Caco-2 (cell line): ENCODE data around the gene CADM4. TPM values are rescaled to one million over a fixed set of nuclear protein-coding genes. Genes with fewer than 3 reads are reported as not detected.

ENCODE experiments used
- Bru-seq: library from RNA; stranded (reverse); fragments of 400-500 nt; gene quantifications from one replicate; lab custom pipeline; 2021; lab: Mats Ljungman, UMichigan
- BruChase-seq, 2 experiments: library from RNA; stranded (reverse); fragments of 400-500 nt; gene quantifications; one replicate each; lab custom pipeline; 2021; lab: Mats Ljungman, UMichigan
- BruUV-seq: library from RNA; stranded (reverse); fragments of 400-500 nt; replicated peaks from 2 replicates; lab custom pipeline; 2021; lab: Mats Ljungman, UMichigan
- CTCF ChIA-PET: fragments of 300-600 bp; sonication (Branson Sonifier 250); formaldehyde crosslinking; loops from one replicate; lab custom pipeline; 2022; ENCODE audit warnings: antibody characterized with exemption; lab: Charles Lee
- POLR2A ChIA-PET: fragments of 300-600 bp; sonication (Branson Sonifier 250); formaldehyde crosslinking; loops from one replicate; lab custom pipeline; 2022; ENCODE audit warnings: antibody characterized with exemption; lab: Charles Lee
- DNase-seq, 2 experiments: peaks; one replicate each; pipeline versions ENCODE4 v3.0.0 to v3.0.0-alpha.2; 2020 to 2022
- H3K27me3 ChIP-seq: replicated peaks from 2 replicates; pipeline ENCODE4 v1.6.0; 2011; ENCODE audit warnings: low read length; ENCODE audit not compliant: control insufficient read depth, insufficient read depth
- H3K36me3 ChIP-seq: 2 replicates; pipeline ENCODE4 v1.5.1; 2011; ENCODE audit warnings: low read length; ENCODE audit not compliant: control insufficient read depth, insufficient read depth
- H3K4me1 ChIP-seq: fragments of 250-450 bp; sonication (Bioruptor Pico); 2 replicates; pipeline ENCODE4 v1.5.1; 2020; ENCODE audit warnings: mild to moderate bottlenecking
- H3K4me3 ChIP-seq: 2 replicates; pipeline ENCODE4 v1.5.1; 2011; ENCODE audit warnings: low read depth, mild to moderate bottlenecking, control low read depth, low read length
- H3K9me3 ChIP-seq: fragments of 250-450 bp; sonication (Bioruptor Pico); 2 replicates; pipeline ENCODE4 v1.5.1; 2020; ENCODE audit warnings: mild to moderate bottlenecking, moderate library complexity
- H3K27ac Mint-ChIP-seq: one replicate; pipeline ENCODE4 v1.8.0; 2022; ENCODE audit warnings: mixed read lengths; ENCODE audit not compliant: unreplicated experiment
- H3K27me3 Mint-ChIP-seq: one replicate; pipeline ENCODE4 v1.8.0; 2022; ENCODE audit warnings: mixed read lengths; ENCODE audit not compliant: insufficient read depth, unreplicated experiment
- H3K36me3 Mint-ChIP-seq: one replicate; pipeline ENCODE4 v1.8.0; 2022; ENCODE audit warnings: mild to moderate bottlenecking, mixed read lengths; ENCODE audit not compliant: insufficient read depth, unreplicated experiment
- H3K4me1 Mint-ChIP-seq: one replicate; pipeline ENCODE4 v1.8.0; 2022; ENCODE audit warnings: low read depth, mixed read lengths; ENCODE audit not compliant: unreplicated experiment
- H3K4me3 Mint-ChIP-seq: one replicate; pipeline ENCODE4 v1.8.0; 2022; ENCODE audit warnings: mild to moderate bottlenecking, moderate library complexity, mixed read lengths; ENCODE audit not compliant: unreplicated experiment
- H3K9me3 Mint-ChIP-seq: one replicate; pipeline ENCODE4 v1.8.0; 2022; ENCODE audit warnings: mixed read lengths; ENCODE audit not compliant: unreplicated experiment
- intact Hi-C: fragments of 100-400 bp; cut with micrococcal nuclease; formaldehyde crosslinking; loops from one replicate; pipeline ENCODE4 v1.10.0; 2022; ENCODE audit not compliant: unreplicated experiment
- long read RNA-seq: library from polyadenylated mRNA; stranded (forward); transcript quantifications from one replicate; pipeline ENCODE4 v2.0.0, GENCODE V29; 2022
- total RNA-seq: library from RNA; stranded (reverse); gene quantifications from 2 replicates; pipeline ENCODE4 v1.2.3, GENCODE V29; 2022
- TF ChIP-seq, protein P1 (sequence below), 2 experiments: fragments of 200-600 bp in 1 of 2; IDR thresholded peaks; 1 replicate in 1 of 2; 2 replicates in 1 of 2; pipeline versions ENCODE4 v1.5.1 to v1.8.0; 2011 to 2022; ENCODE audit warnings: antibody characterized with exemption in 1 of 2, control low read depth in 1 of 2, inconsistent platforms in 1 of 2, low read depth in 1 of 2, low read length in 1 of 2, mild to moderate bottlenecking in 1 of 2, moderate library complexity in 1 of 2; ENCODE audit not compliant: insufficient read depth in 1 of 2, severe bottlenecking in 1 of 2, unreplicated experiment in 1 of 2

Gene CADM4, protein sequence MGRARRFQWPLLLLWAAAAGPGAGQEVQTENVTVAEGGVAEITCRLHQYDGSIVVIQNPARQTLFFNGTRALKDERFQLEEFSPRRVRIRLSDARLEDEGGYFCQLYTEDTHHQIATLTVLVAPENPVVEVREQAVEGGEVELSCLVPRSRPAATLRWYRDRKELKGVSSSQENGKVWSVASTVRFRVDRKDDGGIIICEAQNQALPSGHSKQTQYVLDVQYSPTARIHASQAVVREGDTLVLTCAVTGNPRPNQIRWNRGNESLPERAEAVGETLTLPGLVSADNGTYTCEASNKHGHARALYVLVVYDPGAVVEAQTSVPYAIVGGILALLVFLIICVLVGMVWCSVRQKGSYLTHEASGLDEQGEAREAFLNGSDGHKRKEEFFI
- total RNA-seq (10.4 and 13.2 TPM in 2 replicates), Bru-seq, nascent RNA (percentile 46 among the genes with signal in this experiment), BruChase-seq, experiment 1, labeled RNA remaining after a 2-hour chase (percentile 45 among the genes with signal in this experiment), BruChase-seq, experiment 2, labeled RNA remaining after a 6-hour chase (percentile 50 among the genes with signal in this experiment)
- long read RNA-seq, partial matches to known transcripts, result 1 of 3 reads
- long read RNA-seq, other reads (novel, unspliced or antisense), result 2 of 3 reads

DNA sequence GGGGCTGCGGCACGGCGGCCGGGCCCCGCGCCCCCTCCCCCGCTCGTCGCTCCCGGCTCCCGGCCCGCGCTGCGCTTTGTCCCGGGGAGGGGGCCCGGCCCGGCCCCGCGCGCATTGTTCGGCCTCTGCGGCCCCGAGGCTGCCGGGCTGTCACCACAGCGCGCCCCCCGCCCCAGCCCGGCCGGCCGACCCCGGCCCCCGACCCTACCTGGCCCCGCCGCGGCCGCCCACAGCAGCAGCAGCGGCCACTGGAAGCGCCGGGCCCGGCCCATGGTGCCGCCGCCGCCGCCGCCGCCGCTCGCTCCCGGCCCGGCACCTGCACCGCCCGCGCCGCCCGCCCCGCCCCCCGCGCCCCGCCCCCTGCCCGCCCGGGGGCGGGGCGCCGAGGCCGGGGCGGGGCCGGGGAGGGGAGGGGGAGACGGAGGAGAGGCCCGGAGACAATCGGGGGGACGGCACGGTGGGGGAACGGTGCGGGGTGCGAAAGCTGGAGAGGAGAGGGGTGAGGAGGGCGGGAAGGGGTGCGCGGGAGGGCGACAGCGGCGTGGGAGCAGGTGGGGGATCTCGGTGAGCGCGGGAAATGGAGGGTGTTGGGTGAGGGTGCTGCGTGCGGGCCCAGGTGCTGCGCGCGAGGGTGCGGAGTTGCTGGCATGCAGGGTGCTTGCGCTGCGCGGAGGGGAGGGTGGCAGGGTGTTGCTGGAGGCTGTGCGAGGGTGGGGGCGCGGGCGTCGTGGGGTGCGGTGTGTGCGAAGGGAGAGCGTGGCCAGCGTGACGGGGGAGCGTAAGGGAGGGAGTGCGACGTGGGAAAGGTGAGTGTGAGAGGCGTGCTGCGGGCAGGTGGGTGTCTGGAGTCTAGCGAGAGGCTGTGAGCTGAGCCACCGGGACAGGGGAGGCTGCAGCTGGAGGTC lies at the start of gene CADM4:
Gene CADM4, minus strand, starts transcription at position 332 of the 905 bp plus-strand sequence. Its CDS starts 60 bp downstream, at position 272.
- H3K27ac Mint-ChIP-seq, result peak within 1 kb of the TSS; percentile 49
- peak within 1 kb of the TSS; percentile 78 for H3K4me3 ChIP-seq
- peaks cover 19% of the 10 kb centered on the region for H3K4me1 Mint-ChIP-seq
- peaks cover 5% of the 10 kb centered on the region for H3K9me3 Mint-ChIP-seq
- ChIA-PET POLR2A (no interaction called here), CTCF (no interaction called here)
- H3K36me3 Mint-ChIP-seq, result peaks cover 6% of the 10 kb centered on the region
- peaks cover 17% of the 10 kb centered on the region; the same call in 1 of the 2 replicates for H3K4me1 ChIP-seq
- H3K4me3 Mint-ChIP-seq, result peak within 1 kb of the TSS; percentile 94
- DNase-seq, result peak; percentile 56 to 60
- TF ChIP-seq, protein P1, sequence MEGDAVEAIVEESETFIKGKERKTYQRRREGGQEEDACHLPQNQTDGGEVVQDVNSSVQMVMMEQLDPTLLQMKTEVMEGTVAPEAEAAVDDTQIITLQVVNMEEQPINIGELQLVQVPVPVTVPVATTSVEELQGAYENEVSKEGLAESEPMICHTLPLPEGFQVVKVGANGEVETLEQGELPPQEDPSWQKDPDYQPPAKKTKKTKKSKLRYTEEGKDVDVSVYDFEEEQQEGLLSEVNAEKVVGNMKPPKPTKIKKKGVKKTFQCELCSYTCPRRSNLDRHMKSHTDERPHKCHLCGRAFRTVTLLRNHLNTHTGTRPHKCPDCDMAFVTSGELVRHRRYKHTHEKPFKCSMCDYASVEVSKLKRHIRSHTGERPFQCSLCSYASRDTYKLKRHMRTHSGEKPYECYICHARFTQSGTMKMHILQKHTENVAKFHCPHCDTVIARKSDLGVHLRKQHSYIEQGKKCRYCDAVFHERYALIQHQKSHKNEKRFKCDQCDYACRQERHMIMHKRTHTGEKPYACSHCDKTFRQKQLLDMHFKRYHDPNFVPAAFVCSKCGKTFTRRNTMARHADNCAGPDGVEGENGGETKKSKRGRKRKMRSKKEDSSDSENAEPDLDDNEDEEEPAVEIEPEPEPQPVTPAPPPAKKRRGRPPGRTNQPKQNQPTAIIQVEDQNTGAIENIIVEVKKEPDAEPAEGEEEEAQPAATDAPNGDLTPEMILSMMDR (IDR thresholded peaks at IDR 0.05; ENCODE audit: insufficient read depth in 1 of 2, low read depth in 1 of 2, low read length in 1 of 2, severe bottlenecking in 1 of 2, unreplicated experiment in 1 of 2), result no peak
- peaks cover 18% of the 10 kb centered on the region for H3K27me3 Mint-ChIP-seq
- no TSS peak for BruUV-seq
- H3K36me3 ChIP-seq, result no peaks in the 10 kb centered on the region
- H3K9me3 ChIP-seq, result no peaks in the 10 kb centered on the region
- no peaks in the 10 kb centered on the region; the same call in 1 of the 2 replicates for H3K27me3 ChIP-seq
- intact Hi-C loops, result no loop called here

DNA sequence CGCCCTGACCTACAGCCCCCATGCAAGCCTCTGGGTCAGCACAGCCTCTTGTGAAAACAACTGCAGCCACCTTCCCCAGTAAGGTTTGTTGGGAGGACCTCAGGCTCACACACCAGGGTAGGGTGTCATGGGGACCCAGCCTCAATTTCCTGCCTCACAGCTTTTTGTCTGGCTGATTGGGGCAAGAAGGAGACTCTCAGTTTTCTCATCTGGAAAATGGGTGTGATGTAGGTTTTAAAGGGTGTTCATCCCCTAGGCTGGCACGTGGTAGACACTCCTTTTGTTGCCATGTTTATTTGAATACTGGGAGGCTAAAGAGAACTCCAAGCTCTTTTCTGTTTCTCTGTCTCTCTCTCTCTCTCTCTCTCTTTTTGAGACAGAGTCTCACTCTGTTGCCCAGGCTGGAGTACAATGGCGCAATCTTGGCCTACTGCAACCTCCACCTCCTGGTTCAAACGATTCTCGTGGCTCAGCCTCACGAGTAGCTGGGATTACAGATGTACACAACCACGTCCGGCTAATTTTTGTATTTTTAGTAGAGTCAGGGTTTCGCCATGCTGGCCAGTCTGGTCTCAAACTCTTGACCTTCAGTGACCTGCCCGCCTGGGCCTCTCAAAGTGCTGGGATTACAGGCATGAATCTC lies 48.5 kb upstream of the CADM4 start:
- DNase-seq, result no peak
- intact Hi-C loops, result no loop called here
- Mint-ChIP-seq H3K27ac (no peak overlapping the region), H3K4me3 (no peak overlapping the region), H3K9me3 (peaks cover 18% of the 10 kb centered on the region), H3K4me1 (no peaks in the 10 kb centered on the region), H3K36me3 (no peaks in the 10 kb centered on the region), H3K27me3 (no peaks in the 10 kb centered on the region)
- CTCF ChIA-PET, result no interaction called here
- H3K36me3 ChIP-seq, result no peaks in the 10 kb centered on the region
- no peaks in the 10 kb centered on the region for H3K4me1 ChIP-seq
- TF ChIP-seq, protein P1 (IDR thresholded peaks at IDR 0.05; ENCODE audit: insufficient read depth in 1 of 2, low read depth in 1 of 2, low read length in 1 of 2, severe bottlenecking in 1 of 2, unreplicated experiment in 1 of 2), result no peak
- POLR2A ChIA-PET, result no interaction called here
- H3K4me3 ChIP-seq, result no peak overlapping the region
- BruUV-seq, result no TSS peak
- H3K9me3 ChIP-seq, result peaks cover 18% of the 10 kb centered on the region
- no peaks in the 10 kb centered on the region for H3K27me3 ChIP-seq
